C4-2B (cell line): ENCODE results near the gene C1QC.

ENCODE experiments used
- H3K27ac ChIP-seq: fragments of 450-650 bp; 2 replicates; pipeline ENCODE4 v1.5.1; 2017
- CTCF ChIP-seq: fragments of 450-650 bp; conservative IDR thresholded peaks from 2 replicates; pipeline ENCODE4 v1.5.1; 2017; ENCODE audit warnings: mild to moderate bottlenecking
- ZFX ChIP-seq: fragments of 450-650 bp; IDR thresholded peaks from 2 replicates; pipeline ENCODE4 v1.6.1; 2017

C1QC gene

GRCh38 chr1:22639286-22639685 is 4.1 kb upstream of the C1QC start:
- TF ChIP-seq CTCF (no peak), ZFX (no peak)
- no peak overlapping the region for H3K27ac ChIP-seq

GRCh38 chr1:22641247-22641646 is 2.2 kb upstream of the C1QC start:
- no peak overlapping the region for H3K27ac ChIP-seq
- TF ChIP-seq CTCF (no peak), ZFX (no peak)

GRCh38 chr1:22641906-22642636 is 1.4 kb upstream of the C1QC start:
- no peak overlapping the region for H3K27ac ChIP-seq
- peak; percentile 83 for TF ChIP-seq CTCF
- no peak for TF ChIP-seq ZFX

- H3K27ac ChIP-seq, result no peak overlapping the region
- TF ChIP-seq CTCF, result no peak
- no peak for TF ChIP-seq ZFX
Observed at GRCh38 chr1:22643928-22644327, 495 bp downstream of the C1QC start.

GRCh38 chr1:22645931-22646330 is 2.5 kb downstream of the C1QC start:
- H3K27ac ChIP-seq, result no peak overlapping the region
- TF ChIP-seq CTCF (no peak), ZFX (no peak)

GRCh38 chr1:22646384-22646783 is 3.0 kb downstream of the C1QC start:
- no peak overlapping the region for H3K27ac ChIP-seq
- TF ChIP-seq CTCF, result no peak
- TF ChIP-seq ZFX, result no peak

GRCh38 chr1:22650089-22650693 is 6.8 kb downstream of the C1QC start:
- no peak overlapping the region for H3K27ac ChIP-seq
- TF ChIP-seq ZFX, result no peak
- TF ChIP-seq CTCF, result no peak
